GM18502 (cell line): ENCODE measurements around the gene PEX26.

ENCODE experiments used
- ATAC-seq: cut with Tn5 transposase; IDR thresholded peaks from one replicate; pipeline ENCODE4 v1.9.1; 2021; ENCODE audit warnings: mild to moderate bottlenecking; ENCODE audit not compliant: unreplicated experiment, poor library complexity

PEX26 gene

DNA sequence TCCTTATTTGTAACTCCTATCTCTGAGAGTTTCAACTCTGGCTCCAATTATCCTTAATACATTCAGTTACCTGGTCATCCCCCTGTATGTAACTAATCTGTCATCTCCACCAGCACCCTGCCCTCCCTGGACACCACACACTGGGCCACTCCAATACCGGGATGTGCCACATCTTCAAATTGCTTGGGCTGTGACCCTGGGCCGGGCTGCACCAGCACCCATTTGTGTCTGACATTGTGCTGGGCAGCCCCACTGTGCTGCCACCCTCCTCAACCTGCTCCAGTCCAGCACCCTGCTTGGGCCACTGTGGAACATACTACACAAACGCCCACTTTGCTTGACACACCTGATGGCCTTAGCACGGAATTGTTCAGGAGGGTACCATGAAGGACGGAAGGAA, 70.0 kb downstream of the PEX26 start:
- no peak for ATAC-seq

DNA sequence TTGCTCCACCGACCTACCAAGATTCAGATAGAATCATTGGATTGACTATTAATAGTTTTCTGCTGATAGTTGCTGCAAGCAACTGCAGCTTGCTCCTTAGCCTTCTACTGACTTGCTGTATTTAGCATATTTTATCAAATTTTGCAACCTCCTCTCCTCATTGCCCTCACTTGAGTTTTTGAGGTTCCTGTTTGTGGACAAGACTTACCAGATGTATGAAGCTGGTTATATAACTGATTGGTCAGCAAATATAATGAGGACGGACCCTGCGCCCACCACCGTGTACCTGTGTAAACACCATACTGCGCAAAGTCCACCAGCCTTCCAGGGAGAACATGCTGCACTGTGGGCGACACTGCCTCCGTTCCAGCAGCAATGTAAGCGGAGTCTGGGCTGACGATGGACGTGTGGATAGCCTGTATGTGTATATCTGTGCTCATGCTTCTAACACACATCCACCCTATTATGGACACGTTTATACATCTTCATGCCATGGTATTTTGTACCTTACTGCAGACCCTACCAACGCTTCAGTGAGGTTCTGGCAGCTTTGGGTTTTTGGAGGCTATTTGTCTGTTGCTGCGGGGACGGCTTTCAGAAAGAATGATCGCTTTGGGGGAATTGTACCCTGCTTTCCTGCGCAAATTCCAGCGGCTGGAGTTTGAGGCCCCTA, 70.6 kb downstream of the PEX26 start:
- ATAC-seq: no peak

DNA sequence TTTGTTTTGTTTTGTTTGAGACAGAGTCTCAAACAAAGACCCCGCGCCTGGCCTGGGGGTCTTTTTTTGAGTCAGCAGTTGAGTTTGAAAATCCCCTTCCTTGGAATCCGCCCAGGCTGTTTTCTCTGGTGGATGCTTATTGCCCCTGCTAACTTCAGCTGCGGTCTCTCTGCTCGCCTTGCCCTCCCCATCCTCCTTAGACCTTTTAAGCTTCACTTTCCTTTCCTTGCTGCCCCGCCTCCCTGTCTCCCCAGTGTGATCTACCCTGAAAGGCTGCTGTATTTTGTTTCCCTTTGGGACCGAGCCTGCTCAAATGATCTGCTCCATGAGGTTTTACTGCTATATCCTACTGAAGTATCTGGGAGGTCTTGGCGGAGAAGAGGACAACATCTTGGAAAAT, 74.7 kb downstream of the PEX26 start:
- ATAC-seq: no peak

DNA sequence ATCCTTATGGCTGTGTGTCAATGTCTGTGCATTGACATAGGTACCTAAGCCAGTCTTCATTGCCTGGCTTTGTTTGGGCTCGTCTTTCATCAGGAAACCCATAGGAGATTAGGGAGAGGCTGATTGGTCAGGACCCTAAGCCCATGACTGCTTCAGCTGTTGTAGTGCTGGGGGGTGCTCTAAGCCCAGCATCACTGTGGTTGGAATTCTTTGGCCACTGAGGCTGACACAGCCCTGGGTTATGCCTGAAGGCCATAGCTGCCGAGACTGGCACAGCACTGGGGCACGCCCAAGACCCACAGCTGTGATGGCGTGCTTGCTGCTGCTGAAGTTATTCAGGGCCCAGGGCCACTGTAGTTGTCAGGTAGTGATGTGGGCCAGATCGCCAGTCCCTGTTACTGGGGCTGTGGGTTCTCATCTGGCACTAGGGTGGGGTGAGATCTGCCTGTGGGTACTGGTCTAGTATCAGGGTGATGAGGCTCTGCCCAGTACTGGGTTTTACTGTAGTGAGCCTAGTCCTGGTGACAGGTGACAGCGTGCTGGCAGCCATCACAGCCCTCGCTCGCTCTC, 77.1 kb downstream of the PEX26 start:
- ATAC-seq: no peak
